ENCODE results near the gene DOK3.

GRCh38 chr5:177520916-177521513, 11.4 kb upstream of the DOK3 start:
- TF ChIP-seq POLR2A (IDR thresholded peaks at IDR 0.05) (no peak), CTCF (IDR thresholded peaks at IDR 0.05) (no peak)
